ENCODE results near the gene ROBO1.
"Not testable (repeated sequence)": the region's sequence is repeated elsewhere in the genome, so short reads cannot be mapped to it uniquely, and the experiment has no call there.

Gene ROBO1

GRCh38 chr3:78707609-78708008, 1060.2 kb downstream of the ROBO1 start:
- Histone ChIP-seq H3K36me3 (ENCODE audit: insufficient read depth, low read depth, low read length) (no peaks in the 10 kb centered on the region), H3K4me3 (ENCODE audit: low read length) (no peak overlapping the region), H3K27me3 (ENCODE audit: insufficient read depth, low read length) (no peaks in the 10 kb centered on the region), H3K9me3 (ENCODE audit: insufficient read depth, low read depth, low read length) (no peaks in the 10 kb centered on the region), H3K4me1 (ENCODE audit: insufficient read depth, low read length) (no peaks in the 10 kb centered on the region), H3K9ac (ENCODE audit: low read depth, low read length) (no peak overlapping the region), H3K27ac (ENCODE audit: low read length) (no peak overlapping the region)

GRCh38 chr3:78706906-78707523, 1060.8 kb downstream of the ROBO1 start:
- Histone ChIP-seq H3K9ac (ENCODE audit: low read depth, low read length) (no peak overlapping the region), H3K4me3 (ENCODE audit: low read length) (no peak overlapping the region), H3K36me3 (ENCODE audit: insufficient read depth, low read depth, low read length) (no peaks in the 10 kb centered on the region), H3K9me3 (ENCODE audit: insufficient read depth, low read depth, low read length) (no peaks in the 10 kb centered on the region), H3K27me3 (ENCODE audit: insufficient read depth, low read length) (no peaks in the 10 kb centered on the region), H3K27ac (ENCODE audit: low read length) (no peak overlapping the region), H3K4me1 (ENCODE audit: insufficient read depth, low read length) (no peaks in the 10 kb centered on the region)

GRCh38 chr3:78703944-78704343, 1063.9 kb downstream of the ROBO1 start:
- H3K9ac ChIP-seq (ENCODE audit: low read depth, low read length) = no peak overlapping the region

GRCh38 chr3:78701537-78701936, 1066.3 kb downstream of the ROBO1 start:
- Histone ChIP-seq H3K9ac (ENCODE audit: low read depth, low read length) (no peak overlapping the region), H3K4me3 (ENCODE audit: low read length) (no peak overlapping the region), H3K36me3 (ENCODE audit: insufficient read depth, low read depth, low read length) (no peaks in the 10 kb centered on the region), H3K9me3 (ENCODE audit: insufficient read depth, low read depth, low read length) (no peaks in the 10 kb centered on the region), H3K4me1 (ENCODE audit: insufficient read depth, low read length) (no peaks in the 10 kb centered on the region), H3K27me3 (ENCODE audit: insufficient read depth, low read length) (no peaks in the 10 kb centered on the region), H3K27ac (ENCODE audit: low read length) (no peak overlapping the region)

More at GRCh38 chr3:78703944-78704343, 1063.9 kb downstream of the ROBO1 start:
- H3K27ac ChIP-seq (ENCODE audit: low read length) = no peak overlapping the region
- H3K27me3 ChIP-seq (ENCODE audit: insufficient read depth, low read length) = no peaks in the 10 kb centered on the region
- no peaks in the 10 kb centered on the region for H3K4me1 ChIP-seq (ENCODE audit: insufficient read depth, low read length)
- no peaks in the 10 kb centered on the region for H3K36me3 ChIP-seq (ENCODE audit: insufficient read depth, low read depth, low read length)
- H3K4me3 ChIP-seq (ENCODE audit: low read length) = no peak overlapping the region
- no peaks in the 10 kb centered on the region for H3K9me3 ChIP-seq (ENCODE audit: insufficient read depth, low read depth, low read length)

- H3K27me3 ChIP-seq (ENCODE audit: insufficient read depth, low read length) = no peaks in the 10 kb centered on the region
- no peaks in the 10 kb centered on the region for H3K4me1 ChIP-seq (ENCODE audit: insufficient read depth, low read length)
- no peaks in the 10 kb centered on the region for H3K9me3 ChIP-seq (ENCODE audit: insufficient read depth, low read depth, low read length)
- no peak overlapping the region for H3K27ac ChIP-seq (ENCODE audit: low read length)
- H3K4me3 ChIP-seq (ENCODE audit: low read length) = no peak overlapping the region
- H3K36me3 ChIP-seq (ENCODE audit: insufficient read depth, low read depth, low read length) = no peaks in the 10 kb centered on the region
- no peak overlapping the region for H3K9ac ChIP-seq (ENCODE audit: low read depth, low read length)
Observed at GRCh38 chr3:78698431-78698830, 1069.4 kb downstream of the ROBO1 start.

- no peaks in the 10 kb centered on the region for H3K27me3 ChIP-seq (ENCODE audit: insufficient read depth, low read length)
- no peak overlapping the region for H3K4me3 ChIP-seq (ENCODE audit: low read length)
- H3K36me3 ChIP-seq (ENCODE audit: insufficient read depth, low read depth, low read length) = no peaks in the 10 kb centered on the region
- no peaks in the 10 kb centered on the region for H3K9me3 ChIP-seq (ENCODE audit: insufficient read depth, low read depth, low read length)
- no peak overlapping the region for H3K27ac ChIP-seq (ENCODE audit: low read length)
- no peak overlapping the region for H3K9ac ChIP-seq (ENCODE audit: low read depth, low read length)
- H3K4me1 ChIP-seq (ENCODE audit: insufficient read depth, low read length) = no peaks in the 10 kb centered on the region
Observed at GRCh38 chr3:78697426-78697825, 1070.4 kb downstream of the ROBO1 start.

GRCh38 chr3:78690766-78691165, 1077.0 kb downstream of the ROBO1 start:
- Histone ChIP-seq H3K36me3 (ENCODE audit: insufficient read depth, low read depth, low read length) (peaks cover 6% of the 10 kb centered on the region; the same call in 1 of the 2 replicates), H3K4me3 (ENCODE audit: low read length) (no peak overlapping the region), H3K27me3 (ENCODE audit: insufficient read depth, low read length) (no peaks in the 10 kb centered on the region)

GRCh38 chr3:78689378-78689777, 1078.4 kb downstream of the ROBO1 start:
- Histone ChIP-seq H3K9me3 (ENCODE audit: insufficient read depth, low read depth, low read length) (no peaks in the 10 kb centered on the region), H3K27me3 (ENCODE audit: insufficient read depth, low read length) (no peaks in the 10 kb centered on the region), H3K4me3 (ENCODE audit: low read length) (no peak overlapping the region), H3K4me1 (ENCODE audit: insufficient read depth, low read length) (no peaks in the 10 kb centered on the region), H3K27ac (ENCODE audit: low read length) (no peak overlapping the region), H3K9ac (ENCODE audit: low read depth, low read length) (no peak overlapping the region), H3K36me3 (ENCODE audit: insufficient read depth, low read depth, low read length) (peaks cover 16% of the 10 kb centered on the region; the same call in 1 of the 2 replicates)

More at GRCh38 chr3:78690766-78691165, 1077.0 kb downstream of the ROBO1 start:
- H3K9me3 ChIP-seq (ENCODE audit: insufficient read depth, low read depth, low read length) = no peaks in the 10 kb centered on the region
- no peak overlapping the region for H3K9ac ChIP-seq (ENCODE audit: low read depth, low read length)
- H3K4me1 ChIP-seq (ENCODE audit: insufficient read depth, low read length) = no peaks in the 10 kb centered on the region
- no peak overlapping the region for H3K27ac ChIP-seq (ENCODE audit: low read length)

GRCh38 chr3:78687520-78687919, 1080.3 kb downstream of the ROBO1 start:
- Histone ChIP-seq H3K36me3 (ENCODE audit: insufficient read depth, low read depth, low read length) (peaks cover 22% of the 10 kb centered on the region; the same call in 1 of the 2 replicates), H3K27me3 (ENCODE audit: insufficient read depth, low read length) (no peaks in the 10 kb centered on the region), H3K27ac (ENCODE audit: low read length) (no peak overlapping the region), H3K4me3 (ENCODE audit: low read length) (no peak overlapping the region), H3K9ac (ENCODE audit: low read depth, low read length) (no peak overlapping the region), H3K9me3 (ENCODE audit: insufficient read depth, low read depth, low read length) (no peaks in the 10 kb centered on the region), H3K4me1 (ENCODE audit: insufficient read depth, low read length) (no peaks in the 10 kb centered on the region)

GRCh38 chr3:78683284-78683683, 1084.5 kb downstream of the ROBO1 start:
- Histone ChIP-seq H3K4me3 (ENCODE audit: low read length) (no peak overlapping the region), H3K4me1 (ENCODE audit: insufficient read depth, low read length) (no peaks in the 10 kb centered on the region), H3K27ac (ENCODE audit: low read length) (no peak overlapping the region), H3K9ac (ENCODE audit: low read depth, low read length) (no peak overlapping the region), H3K36me3 (ENCODE audit: insufficient read depth, low read depth, low read length) (peaks cover 22% of the 10 kb centered on the region; the same call in 1 of the 2 replicates), H3K27me3 (ENCODE audit: insufficient read depth, low read length) (no peaks in the 10 kb centered on the region), H3K9me3 (ENCODE audit: insufficient read depth, low read depth, low read length) (no peaks in the 10 kb centered on the region; the same call in 1 of the 2 replicates)

GRCh38 chr3:78675119-78675805, 1092.5 kb downstream of the ROBO1 start:
- not testable (repeated sequence) for H3K9me3 ChIP-seq (ENCODE audit: insufficient read depth, low read depth, low read length); H3K4me3 ChIP-seq (ENCODE audit: low read length); H3K36me3 ChIP-seq (ENCODE audit: insufficient read depth, low read depth, low read length); H3K27ac ChIP-seq (ENCODE audit: low read length); H3K27me3 ChIP-seq (ENCODE audit: insufficient read depth, low read length); H3K9ac ChIP-seq (ENCODE audit: low read depth, low read length); H3K4me1 ChIP-seq (ENCODE audit: insufficient read depth, low read length)

GRCh38 chr3:78670746-78671145, 1097.1 kb downstream of the ROBO1 start:
- Histone ChIP-seq H3K4me3 (ENCODE audit: low read length) (no peak overlapping the region), H3K9ac (ENCODE audit: low read depth, low read length) (no peak overlapping the region), H3K9me3 (ENCODE audit: insufficient read depth, low read depth, low read length) (peaks cover 3% of the 10 kb centered on the region), H3K36me3 (ENCODE audit: insufficient read depth, low read depth, low read length) (peaks cover 34% of the 10 kb centered on the region), H3K27me3 (ENCODE audit: insufficient read depth, low read length) (no peaks in the 10 kb centered on the region), H3K27ac (ENCODE audit: low read length) (no peak overlapping the region), H3K4me1 (ENCODE audit: insufficient read depth, low read length) (no peaks in the 10 kb centered on the region)
